HepG2 (cell line): ENCODE measurements around the gene ZBTB45. TPM values are rescaled to one million over a fixed set of nuclear protein-coding genes. Genes with fewer than 3 reads are reported as not detected.

Source experiments
- DZIP1 ChIP-seq: sonication (generic); formaldehyde crosslinking; IDR thresholded peaks from 2 replicates; pipeline ENCODE4 v1.5.0; 2020; ENCODE audit warnings: mild to moderate bottlenecking, missing genetic modification reagents
- MXI1 ChIP-seq: IDR thresholded peaks from 3 replicates; pipeline ENCODE4 v1.6.1; 2012; ENCODE audit warnings: low read depth, low read length, inconsistent platforms, borderline replicate concordance
- PAWR ChIP-seq: sonication (generic); formaldehyde crosslinking; IDR thresholded peaks from 2 replicates; pipeline ENCODE4 v1.4.0; 2020; ENCODE audit warnings: missing genetic modification reagents, mild to moderate bottlenecking, borderline replicate concordance
- RARA ChIP-seq: IDR thresholded peaks from 2 replicates; pipeline ENCODE4 v1.6.1; 2016; ENCODE audit warnings: missing genetic modification reagents, missing compliant biosample characterization
- ZBED4 ChIP-seq: sonication (generic); formaldehyde crosslinking; IDR thresholded peaks from 2 replicates; pipeline ENCODE4 v1.4.0; 2020; ENCODE audit warnings: missing genetic modification reagents, borderline replicate concordance
- ZFP36L1 ChIP-seq: sonication (generic); formaldehyde crosslinking; IDR thresholded peaks from 2 replicates; pipeline ENCODE4 v1.8.0; 2022; ENCODE audit warnings: mild to moderate bottlenecking, missing genetic modification reagents, moderate library complexity
- ZMYM4 ChIP-seq: sonication (generic); formaldehyde crosslinking; IDR thresholded peaks from 2 replicates; pipeline ENCODE4 v1.8.1; 2023; ENCODE audit warnings: mild to moderate bottlenecking, missing genetic modification reagents
- ZNF543 ChIP-seq: sonication (generic); formaldehyde crosslinking; IDR thresholded peaks from 2 replicates; pipeline ENCODE4 v1.4.0; 2020; ENCODE audit warnings: mild to moderate bottlenecking, missing genetic modification reagents
- ZNF550 ChIP-seq: sonication (generic); formaldehyde crosslinking; IDR thresholded peaks from 2 replicates; pipeline ENCODE4 v1.4.0; 2020; ENCODE audit warnings: mild to moderate bottlenecking, missing genetic modification reagents, borderline replicate concordance
- polyA plus RNA-seq, 8 experiments: library from polyadenylated mRNA; depleted of rRNA in 3 of 8; stranded (reverse) in 7 of 8; unstranded in 1 of 8; fragments of >200 nt; fragmentation: Illumina TruSeq in 4 of 8; extraction: Trizol in 4 of 8; gene quantifications; 2 replicates each; pipeline versions ENCODE4 v1.2.1 to v1.2.3, GENCODE V29; 2011 to 2016; ENCODE audit warnings: low read depth in 4 of 8, missing spikeins in 1 of 8, mixed read lengths in 1 of 8; ENCODE audit not compliant: insufficient read depth in 1 of 8
- total RNA-seq, 5 experiments: library from RNA; depleted of rRNA; stranded (reverse); fragments of >200 nt; fragmentation: Illumina TruSeq; extraction: Trizol; gene quantifications; 2 replicates each; pipeline ENCODE4 v1.2.3, GENCODE V29; 2016; ENCODE audit warnings: low read depth in 1 of 5
- TF ChIP-seq, protein P1 (sequence below): sonication (generic); formaldehyde crosslinking; conservative IDR thresholded peaks from 2 replicates; pipeline ENCODE4 v1.4.0; 2020; ENCODE audit warnings: missing genetic modification reagents
- TF ChIP-seq, protein P2 (sequence below): sonication (generic); formaldehyde crosslinking; IDR thresholded peaks from 2 replicates; pipeline ENCODE4 v1.5.0; 2020; ENCODE audit warnings: mild to moderate bottlenecking, missing genetic modification reagents

ZBTB45 gene
- total and polyA plus RNA-seq, 2 of the 13 experiments (the other 11 are each of a cell fraction or from before 2014, with no cell fraction given) = 3.0 to 3.7 TPM

GRCh38 chr19:58513694-58514563 is 5.7 kb downstream of the ZBTB45 start (continued):
- peak; percentile 77; the same call in 1 of the 2 replicates for TF ChIP-seq ZFP36L1
- TF ChIP-seq ZNF543 (CRISPR knock-in tag) = peak; percentile 51; the same call in 1 of the 2 replicates
- no peak for TF ChIP-seq DZIP1
- peak; percentile 41; the same call in 1 of the 2 replicates for TF ChIP-seq RARA
- peak; percentile 58; the same call in 1 of the 2 replicates for TF ChIP-seq ZBED4 (CRISPR knock-in tag)
- peak; percentile 89; the same call in 1 of the 2 replicates for TF ChIP-seq ZNF550 (CRISPR knock-in tag)
- peak; percentile 94; the same call in 2 of the 3 replicates for TF ChIP-seq MXI1
- 0 out of 2 replicates have a peak, but pooled peaks have one; percentile 45 for TF ChIP-seq PAWR (CRISPR knock-in tag)
- TF ChIP-seq ZMYM4 (CRISPR knock-in tag) = peak; percentile 70; the same call in 1 of the 2 replicates
- TF ChIP-seq, protein P1, sequence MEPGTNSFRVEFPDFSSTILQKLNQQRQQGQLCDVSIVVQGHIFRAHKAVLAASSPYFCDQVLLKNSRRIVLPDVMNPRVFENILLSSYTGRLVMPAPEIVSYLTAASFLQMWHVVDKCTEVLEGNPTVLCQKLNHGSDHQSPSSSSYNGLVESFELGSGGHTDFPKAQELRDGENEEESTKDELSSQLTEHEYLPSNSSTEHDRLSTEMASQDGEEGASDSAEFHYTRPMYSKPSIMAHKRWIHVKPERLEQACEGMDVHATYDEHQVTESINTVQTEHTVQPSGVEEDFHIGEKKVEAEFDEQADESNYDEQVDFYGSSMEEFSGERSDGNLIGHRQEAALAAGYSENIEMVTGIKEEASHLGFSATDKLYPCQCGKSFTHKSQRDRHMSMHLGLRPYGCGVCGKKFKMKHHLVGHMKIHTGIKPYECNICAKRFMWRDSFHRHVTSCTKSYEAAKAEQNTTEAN (CRISPR knock-in tag) = no peak
- TF ChIP-seq, protein P2, sequence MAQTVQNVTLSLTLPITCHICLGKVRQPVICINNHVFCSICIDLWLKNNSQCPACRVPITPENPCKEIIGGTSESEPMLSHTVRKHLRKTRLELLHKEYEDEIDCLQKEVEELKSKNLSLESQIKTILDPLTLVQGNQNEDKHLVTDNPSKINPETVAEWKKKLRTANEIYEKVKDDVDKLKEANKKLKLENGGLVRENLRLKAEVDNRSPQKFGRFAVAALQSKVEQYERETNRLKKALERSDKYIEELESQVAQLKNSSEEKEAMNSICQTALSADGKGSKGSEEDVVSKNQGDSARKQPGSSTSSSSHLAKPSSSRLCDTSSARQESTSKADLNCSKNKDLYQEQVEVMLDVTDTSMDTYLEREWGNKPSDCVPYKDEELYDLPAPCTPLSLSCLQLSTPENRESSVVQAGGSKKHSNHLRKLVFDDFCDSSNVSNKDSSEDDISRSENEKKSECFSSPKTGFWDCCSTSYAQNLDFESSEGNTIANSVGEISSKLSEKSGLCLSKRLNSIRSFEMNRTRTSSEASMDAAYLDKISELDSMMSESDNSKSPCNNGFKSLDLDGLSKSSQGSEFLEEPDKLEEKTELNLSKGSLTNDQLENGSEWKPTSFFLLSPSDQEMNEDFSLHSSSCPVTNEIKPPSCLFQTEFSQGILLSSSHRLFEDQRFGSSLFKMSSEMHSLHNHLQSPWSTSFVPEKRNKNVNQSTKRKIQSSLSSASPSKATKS (CRISPR knock-in tag) = no peak
